Activated naive CD4-positive, alpha-beta T cell treated with anti-CD3 and anti-CD28 coated beads, Interleukin-2, amount 50 U/mL, for 72 hours (primary cell): ENCODE measurements around the gene ETV6. TPM values are rescaled to one million over a fixed set of nuclear protein-coding genes. Genes with fewer than 3 reads are reported as not detected.

Experiments
- ATAC-seq, 2 donors: fragments of 150-1000 bp; cut with Tn5 transposase; 2 replicates each; pipeline ENCODE4 v1.10.0; 2021; ENCODE audit warnings: mild to moderate bottlenecking in 2 of 2, moderate library complexity in 2 of 2
- DNase-seq, 2 donors: peaks; one replicate each; pipeline ENCODE4 v3.0.0; 2021 to 2022; ENCODE audit warnings: low spot score in 2 of 2
- H3K27ac Mint-ChIP-seq, 2 donors: one replicate each; pipeline ENCODE4 v1.8.0; 2022; ENCODE audit warnings: mild to moderate bottlenecking in 2 of 2, mixed read lengths in 2 of 2
- H3K36me3 Mint-ChIP-seq, 2 donors: one replicate each; pipeline ENCODE4 v1.8.0; 2022; ENCODE audit warnings: mixed read lengths in 2 of 2
- H3K9me3 Mint-ChIP-seq, 2 donors: one replicate each; pipeline ENCODE4 v1.8.0; 2022; ENCODE audit warnings: mixed read lengths in 2 of 2
- total RNA-seq, 2 donors: library from RNA; stranded (reverse); gene quantifications; one replicate each; pipeline ENCODE4 v1.2.3, GENCODE V29; 2022

Gene ETV6
- total RNA-seq, 2 donors from 2014 or later: 15.2 to 80.7 TPM

GRCh38 chr12:11813438-11813813, 164.0 kb downstream of the ETV6 start:
- DNase-seq (no peak), ATAC-seq (no peak)
- Mint-ChIP-seq H3K9me3 (no peaks in the 10 kb centered on the region), H3K27ac (no peak overlapping the region), H3K36me3 (peaks cover 5 to 38% of the 10 kb centered on the region in 2 donors)

DNA sequence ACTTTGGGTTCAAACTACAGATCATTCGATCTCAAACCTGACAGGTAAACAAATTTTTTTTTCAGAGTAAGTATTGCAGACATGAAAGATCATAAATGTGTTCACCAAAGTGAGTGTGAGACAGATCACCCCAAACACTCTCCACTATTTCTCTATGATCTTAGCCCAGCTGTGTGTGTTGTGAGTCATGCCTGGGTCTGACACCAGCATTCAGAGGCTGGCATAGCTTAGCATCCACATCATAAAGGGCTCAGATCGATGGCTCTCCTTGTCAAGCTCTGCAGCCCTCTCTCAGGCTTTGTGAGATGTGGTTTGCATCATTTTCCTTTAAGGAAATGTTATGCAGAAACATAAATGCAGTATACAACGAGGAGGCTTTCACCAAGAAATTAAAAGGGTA, 164.9 kb downstream of the ETV6 start:
- H3K36me3 Mint-ChIP-seq: peaks cover 5 to 29% of the 10 kb centered on the region in 2 donors
- peak overlapping the region; percentile 37 to 83 for H3K27ac Mint-ChIP-seq
- no peaks in the 10 kb centered on the region for H3K9me3 Mint-ChIP-seq
- DNase-seq (peak in 1 of 2 donors; percentile 33), ATAC-seq (peak; percentile 83 to 91)

GRCh38 chr12:11815397-11815796, 165.9 kb downstream of the ETV6 start:
- no peak for DNase-seq
- ATAC-seq: no peak
- Mint-ChIP-seq H3K9me3 (no peaks in the 10 kb centered on the region), H3K36me3 (peaks cover 5 to 29% of the 10 kb centered on the region in 2 donors), H3K27ac (no peak overlapping the region)

- no peak overlapping the region for H3K27ac Mint-ChIP-seq
- H3K36me3 Mint-ChIP-seq: peaks cover 0 to 11% of the 10 kb centered on the region in 2 donors
- DNase-seq (no peak), ATAC-seq (no peak)
- H3K9me3 Mint-ChIP-seq: peaks cover 0 to 4% of the 10 kb centered on the region in 2 donors
Measured at GRCh38 chr12:11819643-11820042, 170.2 kb downstream of the ETV6 start.

DNA sequence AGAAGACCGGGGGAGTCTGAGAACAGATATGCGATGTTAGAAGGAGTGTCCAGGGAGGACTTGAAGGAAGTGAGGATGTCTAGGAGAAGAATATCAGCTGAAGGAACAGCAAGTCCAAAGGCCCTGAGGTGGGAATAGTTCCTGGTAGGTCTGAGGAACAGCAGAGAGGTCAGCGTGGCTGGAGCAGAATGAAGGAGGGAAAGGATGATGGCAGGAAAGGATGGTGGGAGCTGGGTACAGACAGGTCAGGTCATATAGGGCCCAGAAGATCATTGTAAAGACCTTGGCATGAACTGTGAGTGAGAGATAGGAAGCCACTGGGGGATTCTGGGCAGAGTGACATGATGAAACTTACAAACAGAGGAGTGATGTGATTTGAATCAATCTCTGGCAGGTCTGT, 171.0 kb downstream of the ETV6 start:
- H3K36me3 Mint-ChIP-seq: peaks cover 0 to 14% of the 10 kb centered on the region in 2 donors
- H3K9me3 Mint-ChIP-seq: peaks cover 0 to 4% of the 10 kb centered on the region in 2 donors
- no peak overlapping the region for H3K27ac Mint-ChIP-seq
- DNase-seq (no peak), ATAC-seq (no peak)

DNA sequence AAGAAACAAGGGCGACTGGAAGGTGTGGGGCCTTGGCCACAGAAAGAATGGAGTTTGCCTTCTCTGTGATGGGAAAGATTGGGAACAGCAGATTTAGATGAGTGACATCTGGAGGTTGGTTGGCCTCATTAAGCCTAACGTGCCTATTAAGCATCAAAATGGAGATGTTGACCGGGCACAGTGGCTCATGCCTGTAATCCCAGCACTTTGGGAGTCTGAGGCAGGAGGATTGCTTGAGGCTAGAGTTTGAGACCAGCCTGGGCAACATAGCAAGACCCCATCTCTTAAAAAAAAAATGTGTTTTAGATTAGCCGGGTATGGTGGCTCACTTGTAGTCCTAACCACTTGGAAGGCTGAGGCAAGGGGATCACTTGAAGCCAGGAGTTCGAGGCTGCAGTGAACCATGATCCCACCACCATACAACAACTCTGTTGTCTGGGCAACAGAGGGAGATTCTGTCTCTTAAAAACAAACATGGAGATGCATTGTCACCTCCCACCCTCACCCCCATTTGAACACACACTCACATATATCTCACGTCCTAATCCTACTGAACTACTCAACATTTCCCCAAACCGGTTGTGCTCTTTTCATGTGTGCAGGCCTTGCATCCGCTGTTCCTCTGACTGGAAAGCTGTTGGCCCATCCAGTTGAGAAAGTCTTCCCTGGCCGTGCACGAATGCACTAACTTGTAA, 172.1 kb downstream of the ETV6 start:
- DNase-seq (no peak), ATAC-seq (peak in 1 of 2 donors; percentile 34)
- peaks cover 0 to 4% of the 10 kb centered on the region in 2 donors for H3K9me3 Mint-ChIP-seq
- peaks cover 0 to 16% of the 10 kb centered on the region in 2 donors for H3K36me3 Mint-ChIP-seq
- peak overlapping the region in 1 of 2 donors; percentile 81 for H3K27ac Mint-ChIP-seq

DNA sequence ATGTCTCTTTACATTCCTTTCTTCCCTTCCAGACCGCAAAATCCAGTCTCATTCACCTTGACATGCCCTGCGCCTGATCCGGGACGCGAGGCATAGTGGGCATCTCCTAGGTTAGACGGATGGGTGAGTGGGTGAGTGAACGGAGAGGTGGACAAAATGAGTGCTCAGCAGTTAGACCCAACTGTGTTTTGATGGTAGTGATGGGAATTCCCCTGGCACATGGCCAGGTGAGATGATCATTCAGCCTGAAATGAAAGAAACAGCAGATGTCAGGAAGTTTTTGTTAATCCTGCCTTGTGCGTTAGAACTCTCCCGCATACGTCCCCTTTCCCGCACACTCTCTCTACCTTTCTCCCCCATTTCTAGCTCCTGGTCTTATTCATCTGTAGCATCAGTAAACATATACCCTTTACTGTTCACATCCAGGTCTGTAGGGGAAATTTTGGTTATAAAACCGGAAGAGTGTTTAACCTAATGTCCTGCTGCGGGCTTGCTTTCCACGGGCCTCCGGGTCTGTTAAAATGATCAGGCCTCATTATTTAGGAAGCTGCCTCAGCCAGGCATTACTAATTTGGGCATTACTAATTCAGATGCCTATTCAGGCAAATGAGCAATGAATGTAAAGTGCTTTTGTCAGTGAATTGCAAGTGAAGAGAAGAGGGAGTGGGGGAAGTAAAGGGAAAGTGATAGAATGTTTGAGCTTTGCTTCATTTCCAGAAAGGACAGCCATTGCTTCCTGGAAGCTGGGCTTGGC, 172.8 kb downstream of the ETV6 start:
- ATAC-seq: peak; percentile 58 to 76
- peak in 1 of 2 donors; percentile 59 for DNase-seq
- H3K36me3 Mint-ChIP-seq: peaks cover 0 to 24% of the 10 kb centered on the region in 2 donors
- peak overlapping the region in 1 of 2 donors; percentile 81 for H3K27ac Mint-ChIP-seq
- H3K9me3 Mint-ChIP-seq: peaks cover 0 to 4% of the 10 kb centered on the region in 2 donors

- Mint-ChIP-seq H3K36me3 (peaks cover 0 to 24% of the 10 kb centered on the region in 2 donors), H3K27ac (peak overlapping the region in 1 of 2 donors; percentile 81), H3K9me3 (peaks cover 0 to 4% of the 10 kb centered on the region in 2 donors)
- ATAC-seq: no peak
- no peak for DNase-seq
Measured at GRCh38 chr12:11823043-11823442, 173.6 kb downstream of the ETV6 start.

GRCh38 chr12:11823593-11823992, 174.1 kb downstream of the ETV6 start:
- H3K9me3 Mint-ChIP-seq: peaks cover 0 to 4% of the 10 kb centered on the region in 2 donors
- no peak for ATAC-seq
- H3K27ac Mint-ChIP-seq: no peak overlapping the region
- H3K36me3 Mint-ChIP-seq: peaks cover 0 to 24% of the 10 kb centered on the region in 2 donors
- DNase-seq: no peak

DNA sequence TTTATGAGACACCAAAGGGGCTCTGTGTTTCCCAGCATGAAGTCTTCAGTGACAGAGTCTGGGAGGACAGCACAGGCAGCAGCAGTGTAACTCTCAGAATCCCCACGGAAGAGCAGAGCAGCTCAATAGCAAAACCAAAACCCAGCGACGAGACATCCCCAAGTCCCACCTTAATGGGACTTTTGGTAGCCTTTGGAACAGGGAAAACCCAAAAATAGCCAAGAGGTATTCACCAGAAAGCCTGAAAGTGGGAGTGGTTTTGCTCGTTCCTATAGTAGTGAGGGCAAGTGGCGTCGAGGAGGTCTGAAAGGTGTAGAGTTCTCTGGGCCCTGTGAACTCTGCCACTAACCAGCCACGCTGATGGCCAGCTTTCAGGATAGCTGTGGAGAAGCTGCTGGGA, 174.6 kb downstream of the ETV6 start:
- no peak for ATAC-seq
- DNase-seq: no peak
- Mint-ChIP-seq H3K9me3 (peaks cover 0 to 4% of the 10 kb centered on the region in 2 donors), H3K36me3 (peaks cover 0 to 24% of the 10 kb centered on the region in 2 donors), H3K27ac (peak overlapping the region in 1 of 2 donors; percentile 67)

DNA sequence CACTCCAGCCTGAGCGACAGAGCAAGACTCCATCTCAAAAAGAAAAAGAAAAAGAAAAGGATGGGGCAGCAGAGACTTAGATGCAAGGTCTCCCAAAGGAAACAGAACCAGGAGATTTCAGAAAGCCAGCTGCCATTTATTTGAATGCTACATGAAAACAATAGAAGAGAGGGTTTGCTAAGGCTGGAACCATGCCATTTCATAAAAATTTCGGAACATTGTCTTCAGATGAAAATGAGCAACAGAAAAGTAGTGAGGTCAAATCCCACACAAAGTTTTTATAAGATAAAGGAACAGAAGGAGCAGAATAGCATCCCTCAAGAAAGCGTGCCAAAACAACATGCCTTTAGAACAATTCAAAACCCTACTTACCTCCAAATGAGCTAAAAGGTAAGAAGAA, 175.3 kb downstream of the ETV6 start:
- DNase-seq (no peak), ATAC-seq (no peak)
- H3K9me3 Mint-ChIP-seq: peaks cover 0 to 4% of the 10 kb centered on the region in 2 donors
- peak overlapping the region in 1 of 2 donors; percentile 67 for H3K27ac Mint-ChIP-seq
- H3K36me3 Mint-ChIP-seq: peaks cover 0 to 24% of the 10 kb centered on the region in 2 donors

DNA sequence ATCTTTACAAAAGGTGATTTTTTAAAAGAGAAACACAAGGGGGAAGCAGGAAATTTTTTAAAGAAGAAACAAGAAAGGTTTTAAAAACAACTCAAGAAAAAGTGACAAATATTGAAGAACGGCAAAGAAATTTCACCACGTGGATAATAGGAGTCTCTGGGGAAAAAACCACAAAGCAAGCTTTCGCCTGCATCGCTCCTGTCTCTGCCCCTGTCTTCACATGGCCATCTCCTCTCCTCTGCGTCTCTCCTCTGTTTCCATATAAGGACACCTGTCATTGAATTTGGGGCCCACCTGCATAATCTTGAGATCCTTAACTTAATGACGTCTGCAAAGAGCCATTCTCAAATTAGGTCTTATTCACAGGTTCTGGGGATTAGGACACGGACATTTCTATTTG, 175.8 kb downstream of the ETV6 start:
- DNase-seq (no peak), ATAC-seq (no peak)
- Mint-ChIP-seq H3K9me3 (peaks cover 0 to 4% of the 10 kb centered on the region in 2 donors), H3K27ac (peak overlapping the region in 1 of 2 donors; percentile 63), H3K36me3 (peaks cover 0 to 24% of the 10 kb centered on the region in 2 donors)

DNA sequence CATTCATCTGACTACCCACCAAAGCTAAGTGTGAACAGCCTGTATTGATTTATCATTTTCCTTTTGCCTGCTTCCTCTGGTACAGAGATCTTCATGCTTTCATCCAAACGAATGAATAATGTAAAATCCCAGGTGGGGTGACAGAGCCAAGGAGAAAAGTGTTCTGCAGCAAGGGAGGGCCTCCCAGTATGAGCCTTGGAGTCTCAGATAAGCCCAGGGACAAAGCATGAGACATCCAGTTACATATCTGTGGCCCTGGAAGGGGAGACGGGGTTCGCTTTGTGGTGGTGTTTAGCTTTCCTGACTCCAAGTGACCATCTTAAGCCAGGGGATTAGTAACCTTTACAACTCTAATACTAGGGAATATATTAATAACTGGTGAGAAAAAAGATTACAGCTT, 177.1 kb downstream of the ETV6 start:
- no peak for DNase-seq
- ATAC-seq: no peak
- Mint-ChIP-seq H3K36me3 (peaks cover 0 to 25% of the 10 kb centered on the region in 2 donors), H3K27ac (peak overlapping the region in 1 of 2 donors; percentile 75), H3K9me3 (peaks cover 0 to 4% of the 10 kb centered on the region in 2 donors)

GRCh38 chr12:11827091-11828061, 177.9 kb downstream of the ETV6 start:
- DNase-seq (no peak), ATAC-seq (no peak)
- H3K9me3 Mint-ChIP-seq: no peaks in the 10 kb centered on the region
- peak overlapping the region in 1 of 2 donors; percentile 53 for H3K27ac Mint-ChIP-seq
- H3K36me3 Mint-ChIP-seq: peaks cover 0 to 33% of the 10 kb centered on the region in 2 donors

GRCh38 chr12:11829764-11830194, 180.3 kb downstream of the ETV6 start:
- H3K9me3 Mint-ChIP-seq: no peaks in the 10 kb centered on the region
- no peak for DNase-seq
- H3K36me3 Mint-ChIP-seq: peaks cover 0 to 47% of the 10 kb centered on the region in 2 donors
- H3K27ac Mint-ChIP-seq: no peak overlapping the region
- ATAC-seq: no peak

- DNase-seq: no peak
- peaks cover 0 to 41% of the 10 kb centered on the region in 2 donors for H3K36me3 Mint-ChIP-seq
- no peak overlapping the region for H3K27ac Mint-ChIP-seq
- no peaks in the 10 kb centered on the region for H3K9me3 Mint-ChIP-seq
- peak in 1 of 2 donors; percentile 58 for ATAC-seq
Measured at GRCh38 chr12:11830307-11830801, 180.9 kb downstream of the ETV6 start.
